WTC11 (cell line): ENCODE results near the gene IL24. TPM values are rescaled to one million over a fixed set of nuclear protein-coding genes. Genes with fewer than 3 reads are reported as not detected.

Source experiments
- ATAC-seq: fragments of 200-7000 bp; cut with Tn5 transposase; 2 replicates; pipeline ENCODE4 v1.10.0; 2021; ENCODE audit warnings: mild to moderate bottlenecking, moderate library complexity
- CTCF ChIA-PET: fragments of 300-600 bp; sonication (Branson Sonifier 250); formaldehyde crosslinking; loops from one replicate; lab custom pipeline; 2021; ENCODE audit warnings: antibody characterized with exemption; lab: Charles Lee
- POLR2A ChIA-PET: fragments of 350-600 bp; sonication (Branson Sonifier 250); formaldehyde crosslinking; loops from one replicate; lab custom pipeline; 2021; ENCODE audit warnings: antibody characterized with exemption; lab: Charles Lee
- DNase-seq: peaks from one replicate; pipeline ENCODE4 v3.0.0; 2021; ENCODE audit warnings: low spot score
- H3K27ac Mint-ChIP-seq: 2 replicates; pipeline ENCODE4 v1.8.0; 2021; ENCODE audit warnings: mixed read lengths
- H3K27me3 Mint-ChIP-seq: 2 replicates; pipeline ENCODE4 v1.8.0; 2021; ENCODE audit warnings: low read depth, mild to moderate bottlenecking, moderate library complexity, mixed read lengths
- H3K36me3 Mint-ChIP-seq: 2 replicates; pipeline ENCODE4 v1.8.0; 2021; ENCODE audit warnings: mixed read lengths
- H3K4me1 Mint-ChIP-seq: 2 replicates; pipeline ENCODE4 v1.8.0; 2022; ENCODE audit warnings: mixed read lengths
- H3K4me3 Mint-ChIP-seq: 2 replicates; pipeline ENCODE4 v1.8.0; 2021; ENCODE audit warnings: mild to moderate bottlenecking, moderate library complexity, mixed read lengths
- H3K9me3 Mint-ChIP-seq: 2 replicates; pipeline ENCODE4 v1.8.0; 2021; ENCODE audit warnings: mixed read lengths
- CBFB ChIP-seq: sonication (generic); formaldehyde crosslinking; IDR thresholded peaks from 2 replicates; pipeline ENCODE4 v1.8.1; 2022; ENCODE audit warnings: mild to moderate bottlenecking, low read depth, missing genetic modification reagents
- ELF4 ChIP-seq: sonication (generic); formaldehyde crosslinking; IDR thresholded peaks from 2 replicates; pipeline ENCODE4 v1.8.1; 2022; ENCODE audit warnings: low read depth, mild to moderate bottlenecking, moderate library complexity, missing genetic modification reagents
- ESRRA ChIP-seq: sonication (generic); formaldehyde crosslinking; IDR thresholded peaks from 2 replicates; pipeline ENCODE4 v1.8.1; 2022; ENCODE audit warnings: mild to moderate bottlenecking, missing genetic modification reagents, borderline replicate concordance
- NFE2L1 ChIP-seq: sonication (generic); formaldehyde crosslinking; IDR thresholded peaks from 2 replicates; pipeline ENCODE4 v1.8.1; 2023; ENCODE audit warnings: missing genetic modification reagents
- NFYB ChIP-seq: sonication (generic); formaldehyde crosslinking; conservative IDR thresholded peaks from 2 replicates; pipeline ENCODE4 v1.8.0; 2022; ENCODE audit warnings: low read depth, missing genetic modification reagents
- NR3C1 ChIP-seq: sonication (generic); formaldehyde crosslinking; conservative IDR thresholded peaks from 2 replicates; pipeline ENCODE4 v1.8.1; 2023; ENCODE audit warnings: low read depth, mild to moderate bottlenecking, missing genetic modification reagents
- ZBTB21 ChIP-seq: sonication (generic); formaldehyde crosslinking; IDR thresholded peaks from 2 replicates; pipeline ENCODE4 v1.8.1; 2023; ENCODE audit warnings: mild to moderate bottlenecking, missing genetic modification reagents, borderline replicate concordance
- ZNF121 ChIP-seq: sonication (generic); formaldehyde crosslinking; IDR thresholded peaks from 2 replicates; pipeline ENCODE4 v1.8.0; 2023; ENCODE audit warnings: missing genetic modification reagents
- ZNF396 ChIP-seq: fragments of 250-450 bp; sonication (Bioruptor Pico); IDR thresholded peaks from 2 replicates; pipeline ENCODE4 v1.8.0; 2021; ENCODE audit warnings: mild to moderate bottlenecking, moderate library complexity, borderline replicate concordance
- total RNA-seq: library from RNA; stranded (reverse); gene quantifications from 3 replicates; pipeline ENCODE4 v1.2.3, GENCODE V29; 2021
- TF ChIP-seq, protein P1 (sequence below): sonication (generic); formaldehyde crosslinking; IDR thresholded peaks from 2 replicates; pipeline ENCODE4 v1.8.1; 2023; ENCODE audit warnings: mild to moderate bottlenecking, moderate library complexity, missing genetic modification reagents
- TF ChIP-seq, protein P2 (sequence below): fragments of 200-600 bp; IDR thresholded peaks from 2 replicates; pipeline ENCODE4 v1.8.0; 2022; ENCODE audit warnings: antibody characterized with exemption
- TF ChIP-seq, protein P3 (sequence below): fragments of 250-450 bp; sonication (Bioruptor Pico); IDR thresholded peaks from 2 replicates; pipeline ENCODE4 v1.9.0; 2021; ENCODE audit warnings: mild to moderate bottlenecking, borderline replicate concordance
- TF ChIP-seq, protein P4 (sequence below): fragments of 250-450 bp; sonication (Bioruptor Pico); IDR thresholded peaks from 2 replicates; pipeline ENCODE4 v2.1.2; 2022; ENCODE audit warnings: mild to moderate bottlenecking, moderate library complexity
- TF ChIP-seq, protein P5 (sequence below): sonication (generic); formaldehyde crosslinking; IDR thresholded peaks from 2 replicates; pipeline ENCODE4 v1.8.1; 2023; ENCODE audit warnings: mild to moderate bottlenecking, missing genetic modification reagents, moderate library complexity

IL24 gene
- total RNA-seq, 1 experiment from 2014 or later, result not detected

DNA sequence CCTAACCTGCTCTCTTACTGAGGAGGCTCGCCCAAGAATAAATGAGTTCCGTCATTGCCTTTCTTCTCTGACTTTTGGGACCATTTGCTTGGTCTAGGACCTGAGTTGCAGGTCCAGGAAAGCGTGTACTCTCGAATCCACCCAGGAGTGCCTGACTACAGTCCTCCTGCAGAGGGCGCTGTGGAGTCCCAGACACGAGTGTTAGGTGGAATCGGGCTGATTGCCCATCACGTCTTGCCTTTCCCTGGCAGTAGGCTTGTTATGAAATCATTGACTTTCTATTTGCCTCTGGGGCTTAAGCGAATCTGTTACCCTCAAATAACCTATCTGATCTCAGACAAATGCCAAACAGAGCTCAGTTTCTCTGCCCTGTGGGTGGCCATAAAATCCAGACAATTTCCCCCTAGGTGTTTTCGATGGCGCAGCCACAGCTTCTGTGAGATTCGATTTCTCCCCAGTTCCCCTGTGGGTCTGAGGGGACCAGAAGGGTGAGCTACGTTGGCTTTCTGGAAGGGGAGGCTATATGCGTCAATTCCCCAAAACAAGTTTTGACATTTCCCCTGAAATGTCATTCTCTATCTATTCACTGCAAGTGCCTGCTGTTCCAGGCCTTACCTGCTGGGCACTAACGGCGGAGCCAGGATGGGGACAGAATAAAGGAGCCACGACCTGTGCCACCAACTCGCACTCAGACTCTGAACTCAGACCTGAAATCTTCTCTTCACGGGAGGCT lies 32.1 kb upstream of the IL24 start, which contains the start of gene IL20:
Gene IL20 (plus strand): TSS at position 685 of the 733 bp plus-strand sequence. CDS start 230 bp downstream, outside the sequence.
- CTCF ChIA-PET, result interaction anchor here (0.7 to 2.7 kb wide), 10 partner anchors 8 to 130 kb away, joined by 3 to 15 read pairs (median 3); no protein-coding TSS in a partner anchor
- H3K4me1 Mint-ChIP-seq, result 0 out of 2 replicates have a peak, but pooled peaks cover 3% of the 10 kb centered on the region
- POLR2A ChIA-PET, result no interaction called here
- no peaks in the 10 kb centered on the region for H3K9me3 Mint-ChIP-seq
- no peaks in the 10 kb centered on the region for H3K36me3 Mint-ChIP-seq
- peak; percentile 93 for ATAC-seq
- TF ChIP-seq, protein P1, sequence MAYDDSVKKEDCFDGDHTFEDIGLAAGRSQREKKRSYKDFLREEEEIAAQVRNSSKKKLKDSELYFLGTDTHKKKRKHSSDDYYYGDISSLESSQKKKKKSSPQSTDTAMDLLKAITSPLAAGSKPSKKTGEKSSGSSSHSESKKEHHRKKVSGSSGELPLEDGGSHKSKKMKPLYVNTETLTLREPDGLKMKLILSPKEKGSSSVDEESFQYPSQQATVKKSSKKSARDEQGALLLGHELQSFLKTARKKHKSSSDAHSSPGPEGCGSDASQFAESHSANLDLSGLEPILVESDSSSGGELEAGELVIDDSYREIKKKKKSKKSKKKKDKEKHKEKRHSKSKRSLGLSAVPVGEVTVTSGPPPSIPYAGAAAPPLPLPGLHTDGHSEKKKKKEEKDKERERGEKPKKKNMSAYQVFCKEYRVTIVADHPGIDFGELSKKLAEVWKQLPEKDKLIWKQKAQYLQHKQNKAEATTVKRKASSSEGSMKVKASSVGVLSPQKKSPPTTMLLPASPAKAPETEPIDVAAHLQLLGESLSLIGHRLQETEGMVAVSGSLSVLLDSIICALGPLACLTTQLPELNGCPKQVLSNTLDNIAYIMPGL (CRISPR knock-in tag), result 0 out of 2 replicates have a peak, but pooled peaks have one; percentile 44
- TF ChIP-seq, protein P2, sequence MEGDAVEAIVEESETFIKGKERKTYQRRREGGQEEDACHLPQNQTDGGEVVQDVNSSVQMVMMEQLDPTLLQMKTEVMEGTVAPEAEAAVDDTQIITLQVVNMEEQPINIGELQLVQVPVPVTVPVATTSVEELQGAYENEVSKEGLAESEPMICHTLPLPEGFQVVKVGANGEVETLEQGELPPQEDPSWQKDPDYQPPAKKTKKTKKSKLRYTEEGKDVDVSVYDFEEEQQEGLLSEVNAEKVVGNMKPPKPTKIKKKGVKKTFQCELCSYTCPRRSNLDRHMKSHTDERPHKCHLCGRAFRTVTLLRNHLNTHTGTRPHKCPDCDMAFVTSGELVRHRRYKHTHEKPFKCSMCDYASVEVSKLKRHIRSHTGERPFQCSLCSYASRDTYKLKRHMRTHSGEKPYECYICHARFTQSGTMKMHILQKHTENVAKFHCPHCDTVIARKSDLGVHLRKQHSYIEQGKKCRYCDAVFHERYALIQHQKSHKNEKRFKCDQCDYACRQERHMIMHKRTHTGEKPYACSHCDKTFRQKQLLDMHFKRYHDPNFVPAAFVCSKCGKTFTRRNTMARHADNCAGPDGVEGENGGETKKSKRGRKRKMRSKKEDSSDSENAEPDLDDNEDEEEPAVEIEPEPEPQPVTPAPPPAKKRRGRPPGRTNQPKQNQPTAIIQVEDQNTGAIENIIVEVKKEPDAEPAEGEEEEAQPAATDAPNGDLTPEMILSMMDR, result peak; percentile 90
- no peak for TF ChIP-seq ELF4 (CRISPR knock-in tag)
- H3K27me3 Mint-ChIP-seq, result peaks cover 18% of the 10 kb centered on the region
- peak; percentile 91 for DNase-seq
- no peak within 1 kb of the TSS for H3K27ac Mint-ChIP-seq
- H3K4me3 Mint-ChIP-seq, result no peak within 1 kb of the TSS

DNA sequence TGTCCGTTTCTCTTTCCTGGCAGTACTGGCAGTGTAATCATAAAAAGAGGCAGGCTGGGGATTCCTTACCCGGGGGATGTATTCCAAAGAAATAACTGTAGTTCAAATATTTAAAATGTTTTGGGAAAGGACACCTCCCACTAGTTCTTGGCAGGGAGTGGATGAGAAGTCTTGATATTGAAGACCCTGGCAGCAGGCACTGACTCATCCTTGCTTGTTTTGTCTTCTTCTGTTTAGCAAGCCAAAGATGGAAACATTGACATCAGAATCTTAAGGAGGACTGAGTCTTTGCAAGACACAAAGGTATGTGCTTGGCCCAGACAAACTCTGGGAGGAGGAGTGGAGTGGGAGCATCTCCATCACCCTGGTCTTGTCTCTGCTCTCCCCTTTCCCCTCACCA lies 31.2 kb upstream of the IL24 start:
- ATAC-seq, result no peak
- H3K27ac Mint-ChIP-seq, result no peak overlapping the region
- H3K27me3 Mint-ChIP-seq, result peaks cover 15% of the 10 kb centered on the region
- no peaks in the 10 kb centered on the region for H3K9me3 Mint-ChIP-seq
- no peaks in the 10 kb centered on the region for H3K36me3 Mint-ChIP-seq
- TF ChIP-seq ZBTB21, result no peak
- no peak for TF ChIP-seq NR3C1 (CRISPR knock-in tag)
- TF ChIP-seq ZNF396, result no peak
- TF ChIP-seq, protein P3, sequence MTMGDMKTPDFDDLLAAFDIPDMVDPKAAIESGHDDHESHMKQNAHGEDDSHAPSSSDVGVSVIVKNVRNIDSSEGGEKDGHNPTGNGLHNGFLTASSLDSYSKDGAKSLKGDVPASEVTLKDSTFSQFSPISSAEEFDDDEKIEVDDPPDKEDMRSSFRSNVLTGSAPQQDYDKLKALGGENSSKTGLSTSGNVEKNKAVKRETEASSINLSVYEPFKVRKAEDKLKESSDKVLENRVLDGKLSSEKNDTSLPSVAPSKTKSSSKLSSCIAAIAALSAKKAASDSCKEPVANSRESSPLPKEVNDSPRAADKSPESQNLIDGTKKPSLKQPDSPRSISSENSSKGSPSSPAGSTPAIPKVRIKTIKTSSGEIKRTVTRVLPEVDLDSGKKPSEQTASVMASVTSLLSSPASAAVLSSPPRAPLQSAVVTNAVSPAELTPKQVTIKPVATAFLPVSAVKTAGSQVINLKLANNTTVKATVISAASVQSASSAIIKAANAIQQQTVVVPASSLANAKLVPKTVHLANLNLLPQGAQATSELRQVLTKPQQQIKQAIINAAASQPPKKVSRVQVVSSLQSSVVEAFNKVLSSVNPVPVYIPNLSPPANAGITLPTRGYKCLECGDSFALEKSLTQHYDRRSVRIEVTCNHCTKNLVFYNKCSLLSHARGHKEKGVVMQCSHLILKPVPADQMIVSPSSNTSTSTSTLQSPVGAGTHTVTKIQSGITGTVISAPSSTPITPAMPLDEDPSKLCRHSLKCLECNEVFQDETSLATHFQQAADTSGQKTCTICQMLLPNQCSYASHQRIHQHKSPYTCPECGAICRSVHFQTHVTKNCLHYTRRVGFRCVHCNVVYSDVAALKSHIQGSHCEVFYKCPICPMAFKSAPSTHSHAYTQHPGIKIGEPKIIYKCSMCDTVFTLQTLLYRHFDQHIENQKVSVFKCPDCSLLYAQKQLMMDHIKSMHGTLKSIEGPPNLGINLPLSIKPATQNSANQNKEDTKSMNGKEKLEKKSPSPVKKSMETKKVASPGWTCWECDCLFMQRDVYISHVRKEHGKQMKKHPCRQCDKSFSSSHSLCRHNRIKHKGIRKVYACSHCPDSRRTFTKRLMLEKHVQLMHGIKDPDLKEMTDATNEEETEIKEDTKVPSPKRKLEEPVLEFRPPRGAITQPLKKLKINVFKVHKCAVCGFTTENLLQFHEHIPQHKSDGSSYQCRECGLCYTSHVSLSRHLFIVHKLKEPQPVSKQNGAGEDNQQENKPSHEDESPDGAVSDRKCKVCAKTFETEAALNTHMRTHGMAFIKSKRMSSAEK (CRISPR knock-in tag), result no peak
- TF ChIP-seq, protein P4, sequence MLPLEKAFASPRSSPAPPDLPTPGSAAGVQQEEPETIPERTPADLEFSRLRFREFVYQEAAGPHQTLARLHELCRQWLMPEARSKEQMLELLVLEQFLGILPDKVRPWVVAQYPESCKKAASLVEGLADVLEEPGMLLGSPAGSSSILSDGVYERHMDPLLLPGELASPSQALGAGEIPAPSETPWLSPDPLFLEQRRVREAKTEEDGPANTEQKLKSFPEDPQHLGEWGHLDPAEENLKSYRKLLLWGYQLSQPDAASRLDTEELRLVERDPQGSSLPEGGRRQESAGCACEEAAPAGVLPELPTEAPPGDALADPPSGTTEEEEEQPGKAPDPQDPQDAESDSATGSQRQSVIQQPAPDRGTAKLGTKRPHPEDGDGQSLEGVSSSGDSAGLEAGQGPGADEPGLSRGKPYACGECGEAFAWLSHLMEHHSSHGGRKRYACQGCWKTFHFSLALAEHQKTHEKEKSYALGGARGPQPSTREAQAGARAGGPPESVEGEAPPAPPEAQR (CRISPR knock-in tag), result no peak
- TF ChIP-seq CBFB (CRISPR knock-in tag), result no peak
- no peak for TF ChIP-seq NFYB (CRISPR knock-in tag)
- ChIA-PET POLR2A (no interaction called here), CTCF (interaction anchor here (1.2 to 2.7 kb wide), 4 partner anchors 9 to 47 kb away, joined by 3 to 15 read pairs (median 6); no protein-coding TSS in a partner anchor)
- H3K4me1 Mint-ChIP-seq, result 0 out of 2 replicates have a peak, but pooled peaks cover 3% of the 10 kb centered on the region
- DNase-seq, result no peak
- no peak overlapping the region for H3K4me3 Mint-ChIP-seq

DNA sequence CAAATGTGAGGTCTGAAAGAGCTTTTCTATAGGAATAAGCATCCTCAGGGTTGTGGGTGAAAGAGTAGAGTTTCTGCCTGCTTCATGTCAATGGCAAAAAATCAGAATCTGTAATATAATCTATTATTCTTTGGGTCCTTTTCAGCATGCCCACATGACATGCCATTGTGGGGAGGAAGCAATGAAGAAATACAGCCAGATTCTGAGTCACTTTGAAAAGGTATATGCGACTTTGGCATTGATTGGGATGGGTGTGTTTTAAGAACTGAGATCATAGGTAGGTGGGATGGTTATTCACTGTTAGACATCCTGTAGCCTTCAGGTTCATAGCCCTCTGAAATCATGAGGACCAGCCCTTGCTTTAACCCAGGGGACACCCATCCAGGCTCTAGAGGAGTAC lies 30.0 kb upstream of the IL24 start:
- H3K27ac Mint-ChIP-seq, result no peak overlapping the region
- no peak for ATAC-seq
- ChIA-PET CTCF (interaction anchor here (0.7 to 2.7 kb wide), 6 partner anchors 10 to 115 kb away, joined by 3 to 15 read pairs (median 4); no protein-coding TSS in a partner anchor), POLR2A (no interaction called here)
- 0 out of 2 replicates have a peak, but pooled peaks cover 3% of the 10 kb centered on the region for H3K4me1 Mint-ChIP-seq
- DNase-seq, result no peak
- H3K36me3 Mint-ChIP-seq, result no peaks in the 10 kb centered on the region
- H3K27me3 Mint-ChIP-seq, result peaks cover 17% of the 10 kb centered on the region
- H3K4me3 Mint-ChIP-seq, result no peak overlapping the region
- H3K9me3 Mint-ChIP-seq, result peaks cover 8% of the 10 kb centered on the region
- TF ChIP-seq ZNF121 (CRISPR knock-in tag) (no peak), ESRRA (CRISPR knock-in tag) (no peak), NFE2L1 (no peak)
- TF ChIP-seq, protein P3 (CRISPR knock-in tag), result no peak
- TF ChIP-seq, protein P5, sequence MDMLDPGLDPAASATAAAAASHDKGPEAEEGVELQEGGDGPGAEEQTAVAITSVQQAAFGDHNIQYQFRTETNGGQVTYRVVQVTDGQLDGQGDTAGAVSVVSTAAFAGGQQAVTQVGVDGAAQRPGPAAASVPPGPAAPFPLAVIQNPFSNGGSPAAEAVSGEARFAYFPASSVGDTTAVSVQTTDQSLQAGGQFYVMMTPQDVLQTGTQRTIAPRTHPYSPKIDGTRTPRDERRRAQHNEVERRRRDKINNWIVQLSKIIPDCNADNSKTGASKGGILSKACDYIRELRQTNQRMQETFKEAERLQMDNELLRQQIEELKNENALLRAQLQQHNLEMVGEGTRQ (CRISPR knock-in tag), result no peak
